ENCODE measurements around the gene MGLL.

The MGLL gene

DNA sequence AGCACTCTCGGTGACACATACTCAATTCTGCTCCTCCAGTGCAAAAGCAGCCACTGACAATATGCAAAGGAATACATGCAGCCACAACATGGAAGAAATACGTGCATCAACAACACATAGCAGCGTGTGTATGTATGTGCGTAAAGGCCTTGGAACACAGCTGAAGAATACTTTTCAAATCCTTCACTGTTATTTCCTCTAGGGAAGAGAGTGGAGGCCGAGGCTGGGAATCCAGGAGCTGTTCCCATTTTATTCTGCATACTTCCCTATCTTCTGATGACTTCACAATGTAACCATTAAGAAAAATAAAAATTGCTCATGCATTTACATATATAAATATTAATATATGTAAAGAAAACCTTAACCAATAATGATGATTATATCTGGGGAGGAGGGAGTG lies 36.6 kb upstream of the MGLL start:
- H3K27ac ChIP-seq = no peak overlapping the region
- TF ChIP-seq ZFX (IDR thresholded peaks at IDR 0.05) (no peak), CTCF (conservative IDR thresholded peaks at IDR 0.05) (no peak)

GRCh38 chr3:127858521-127858920 lies 36.2 kb upstream of the MGLL start:
- TF ChIP-seq CTCF (conservative IDR thresholded peaks at IDR 0.05) (no peak), ZFX (IDR thresholded peaks at IDR 0.05) (no peak)

GRCh38 chr3:127857333-127857732 lies 35.0 kb upstream of the MGLL start:
- TF ChIP-seq ZFX (IDR thresholded peaks at IDR 0.05) = no peak
- TF ChIP-seq CTCF (conservative IDR thresholded peaks at IDR 0.05) = no peak
- no peak overlapping the region for H3K27ac ChIP-seq

More at GRCh38 chr3:127858521-127858920, 36.2 kb upstream of the MGLL start:
- no peak overlapping the region for H3K27ac ChIP-seq

GRCh38 chr3:127856801-127857200 lies 34.5 kb upstream of the MGLL start:
- TF ChIP-seq CTCF (conservative IDR thresholded peaks at IDR 0.05) = no peak
- no peak for TF ChIP-seq ZFX (IDR thresholded peaks at IDR 0.05)
- no peak overlapping the region for H3K27ac ChIP-seq

DNA sequence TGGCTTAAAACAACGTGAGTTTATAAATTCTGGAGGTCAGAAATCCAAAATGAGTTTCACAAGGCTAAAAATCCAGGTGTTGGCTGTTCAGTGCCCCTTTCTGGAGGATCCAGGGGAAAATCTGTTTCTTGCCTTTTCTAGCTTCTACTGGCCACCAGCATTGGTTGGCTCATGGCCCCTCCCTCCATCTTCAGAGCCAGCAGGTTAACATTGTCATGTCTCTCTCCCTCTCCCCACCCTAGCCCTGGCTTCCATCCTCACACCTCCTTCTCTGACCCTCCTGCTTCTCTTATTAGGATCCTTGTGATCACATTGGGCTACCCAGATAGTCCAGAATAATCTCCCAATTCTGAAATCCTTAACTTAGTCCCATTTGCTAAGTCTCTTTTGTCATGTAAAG lies 32.9 kb upstream of the MGLL start:
- no peak overlapping the region for H3K27ac ChIP-seq
- no peak for TF ChIP-seq CTCF (conservative IDR thresholded peaks at IDR 0.05)
- no peak for TF ChIP-seq ZFX (IDR thresholded peaks at IDR 0.05)

DNA sequence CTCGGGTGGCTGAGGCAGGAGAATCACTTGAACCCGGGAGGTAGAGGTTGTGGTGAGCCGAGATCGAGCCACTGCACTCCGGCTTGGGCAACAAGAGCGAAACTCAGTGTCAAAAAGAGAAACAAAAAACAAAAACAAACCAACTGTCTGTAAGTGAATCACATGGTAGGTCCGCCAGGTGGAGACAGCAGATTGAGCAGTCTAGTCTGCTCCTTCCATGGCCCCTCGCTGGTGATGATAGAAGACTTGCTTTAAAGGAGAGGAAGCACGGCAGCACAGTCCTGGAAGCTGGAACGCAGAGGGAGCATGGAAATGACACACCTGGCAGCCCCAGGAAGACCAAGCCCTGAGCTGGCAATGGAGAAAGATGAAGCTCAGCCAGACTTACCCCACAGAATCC lies 31.4 kb upstream of the MGLL start:
- peak; percentile 9; the same call in 1 of the 2 replicates for TF ChIP-seq CTCF (conservative IDR thresholded peaks at IDR 0.05)
- TF ChIP-seq ZFX (IDR thresholded peaks at IDR 0.05) = no peak
- H3K27ac ChIP-seq = no peak overlapping the region

- TF ChIP-seq CTCF (conservative IDR thresholded peaks at IDR 0.05) = no peak
- no peak for TF ChIP-seq ZFX (IDR thresholded peaks at IDR 0.05)
These were observed 29.6 kb upstream of the MGLL start for GRCh38 chr3:127851899-127852298.

More at GRCh38 chr3:127851899-127852298, 29.6 kb upstream of the MGLL start:
- H3K27ac ChIP-seq = no peak overlapping the region

Data from C4-2B (cell line).